SK-N-SH (cell line): ENCODE data around the gene SPATC1L.

Source experiments
- EZH2phosphoT487 ChIP-seq: fragments of 200-600 bp; sonication (generic); IDR thresholded peaks from 2 replicates; pipeline ENCODE4 v1.6.1; 2017; ENCODE audit warnings: low read depth, mixed run types, mild to moderate bottlenecking, antibody characterized with exemption, moderate library complexity, borderline replicate concordance
- TF ChIP-seq, protein P1 (sequence below): fragments of 200-600 bp; sonication (generic); IDR thresholded peaks from 2 replicates; pipeline ENCODE4 v1.6.1; 2017; ENCODE audit warnings: antibody characterized with exemption, mild to moderate bottlenecking, moderate library complexity

DNA sequence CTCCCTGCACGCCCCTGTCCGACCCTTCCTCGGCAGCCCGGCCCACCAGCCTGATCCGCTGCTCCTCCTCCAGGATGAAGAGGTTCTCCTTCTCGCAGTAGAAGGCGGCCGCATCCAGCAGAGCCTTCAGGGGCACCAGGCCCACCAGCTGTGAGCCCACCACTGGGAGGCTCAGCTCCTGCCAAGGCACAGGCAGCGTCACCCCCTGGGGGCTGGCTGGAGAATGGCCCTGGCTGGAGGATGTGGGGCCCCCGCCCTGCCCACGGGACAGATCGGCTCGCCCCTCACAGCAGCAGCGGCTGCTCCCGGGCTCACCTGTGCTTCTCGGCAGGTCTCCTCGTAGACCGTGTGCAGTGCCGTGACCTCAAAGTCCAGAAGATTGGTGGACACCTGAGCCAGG, 34.2 kb downstream of the SPATC1L start:
- no peak for TF ChIP-seq EZH2phosphoT487
- TF ChIP-seq, protein P1, sequence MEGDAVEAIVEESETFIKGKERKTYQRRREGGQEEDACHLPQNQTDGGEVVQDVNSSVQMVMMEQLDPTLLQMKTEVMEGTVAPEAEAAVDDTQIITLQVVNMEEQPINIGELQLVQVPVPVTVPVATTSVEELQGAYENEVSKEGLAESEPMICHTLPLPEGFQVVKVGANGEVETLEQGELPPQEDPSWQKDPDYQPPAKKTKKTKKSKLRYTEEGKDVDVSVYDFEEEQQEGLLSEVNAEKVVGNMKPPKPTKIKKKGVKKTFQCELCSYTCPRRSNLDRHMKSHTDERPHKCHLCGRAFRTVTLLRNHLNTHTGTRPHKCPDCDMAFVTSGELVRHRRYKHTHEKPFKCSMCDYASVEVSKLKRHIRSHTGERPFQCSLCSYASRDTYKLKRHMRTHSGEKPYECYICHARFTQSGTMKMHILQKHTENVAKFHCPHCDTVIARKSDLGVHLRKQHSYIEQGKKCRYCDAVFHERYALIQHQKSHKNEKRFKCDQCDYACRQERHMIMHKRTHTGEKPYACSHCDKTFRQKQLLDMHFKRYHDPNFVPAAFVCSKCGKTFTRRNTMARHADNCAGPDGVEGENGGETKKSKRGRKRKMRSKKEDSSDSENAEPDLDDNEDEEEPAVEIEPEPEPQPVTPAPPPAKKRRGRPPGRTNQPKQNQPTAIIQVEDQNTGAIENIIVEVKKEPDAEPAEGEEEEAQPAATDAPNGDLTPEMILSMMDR = no peak
